Stimulated activated CD8-positive, alpha-beta memory T cell treated with anti-CD3 and anti-CD28 coated beads, Interleukin-15, amount 100 ng/mL, for 4 hours (primary cell): ENCODE measurements around the gene ZNF593.

Source experiments
- DNase-seq, 2 donors: peaks; one replicate each; pipeline ENCODE4 v3.0.0-alpha.2; 2020; ENCODE audit warnings: low read depth in 2 of 2

ZNF593 gene

GRCh38 chr1:26169669-26170471 is at the start of gene ZNF593:
ZNF593 (plus strand) TSS chr1:26169908; CDS start chr1:26169984, 76 bp downstream.
- DNase-seq = peak; percentile 76

GRCh38 chr1:26121854-26122773 is 47.6 kb upstream of the ZNF593 start:
- no peak for DNase-seq

- DNase-seq = no peak
Observed at GRCh38 chr1:26122988-26123973, 46.4 kb upstream of the ZNF593 start.

- DNase-seq = no peak
Observed at GRCh38 chr1:26124418-26125331, 45.0 kb upstream of the ZNF593 start.

DNA sequence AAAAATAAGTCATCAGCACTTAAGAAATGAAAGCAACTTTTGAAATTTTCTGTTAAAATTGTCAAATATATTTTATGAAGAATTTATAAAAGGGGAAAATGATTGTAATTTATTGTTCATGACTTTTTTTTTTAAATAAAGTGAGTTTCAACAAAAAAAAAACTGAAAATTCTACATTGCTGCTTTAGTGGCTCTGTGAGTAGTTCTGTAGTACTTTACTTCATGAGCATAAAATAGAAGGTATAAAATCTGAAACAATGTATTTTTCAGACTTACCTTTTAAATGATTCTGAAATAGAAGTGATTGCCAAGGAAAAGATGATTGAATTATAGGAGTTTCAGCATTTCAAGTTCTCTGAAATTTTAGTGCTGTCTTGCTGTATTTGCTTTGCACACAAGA is 44.3 kb upstream of the ZNF593 start:
- no peak for DNase-seq

- no peak for DNase-seq
Observed at GRCh38 chr1:26125946-26126320, 43.8 kb upstream of the ZNF593 start.

DNA sequence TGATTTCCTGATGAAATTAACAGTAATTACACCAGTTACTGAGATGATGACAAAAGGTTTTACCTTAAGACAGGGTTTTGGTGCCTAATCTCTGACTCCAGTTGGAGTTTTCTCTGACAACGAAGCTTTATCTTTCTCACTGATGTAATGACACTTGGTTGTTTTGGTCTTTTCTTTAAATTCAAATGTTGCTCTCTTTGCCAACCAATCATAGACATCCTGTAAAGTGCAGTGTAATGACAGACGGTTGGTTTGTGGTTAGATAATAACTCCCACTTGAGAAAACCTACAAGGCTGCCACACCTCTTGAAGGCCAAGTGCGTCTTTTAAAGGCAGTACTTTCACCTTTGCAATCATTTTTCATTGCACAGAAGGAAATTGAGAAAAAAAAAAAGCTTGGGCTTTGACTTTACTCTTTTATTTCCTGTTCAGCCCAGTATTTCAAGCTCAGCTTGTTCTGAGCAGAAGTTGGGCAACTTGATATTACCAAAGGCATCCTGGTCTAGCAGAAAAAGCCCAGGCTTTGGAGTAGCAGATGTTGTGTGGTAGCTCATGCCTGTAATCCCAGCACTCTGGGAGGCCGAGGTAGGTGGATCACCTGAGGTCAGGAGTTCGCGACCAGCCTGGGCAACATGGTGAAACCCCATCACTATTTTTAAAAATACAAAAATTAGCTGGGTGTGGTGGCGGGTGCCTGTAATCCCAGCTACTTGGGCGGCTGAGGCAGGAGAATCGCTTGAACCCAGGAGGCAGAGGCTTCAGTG is 43.2 kb upstream of the ZNF593 start:
- DNase-seq = peak; percentile 6 to 40

DNA sequence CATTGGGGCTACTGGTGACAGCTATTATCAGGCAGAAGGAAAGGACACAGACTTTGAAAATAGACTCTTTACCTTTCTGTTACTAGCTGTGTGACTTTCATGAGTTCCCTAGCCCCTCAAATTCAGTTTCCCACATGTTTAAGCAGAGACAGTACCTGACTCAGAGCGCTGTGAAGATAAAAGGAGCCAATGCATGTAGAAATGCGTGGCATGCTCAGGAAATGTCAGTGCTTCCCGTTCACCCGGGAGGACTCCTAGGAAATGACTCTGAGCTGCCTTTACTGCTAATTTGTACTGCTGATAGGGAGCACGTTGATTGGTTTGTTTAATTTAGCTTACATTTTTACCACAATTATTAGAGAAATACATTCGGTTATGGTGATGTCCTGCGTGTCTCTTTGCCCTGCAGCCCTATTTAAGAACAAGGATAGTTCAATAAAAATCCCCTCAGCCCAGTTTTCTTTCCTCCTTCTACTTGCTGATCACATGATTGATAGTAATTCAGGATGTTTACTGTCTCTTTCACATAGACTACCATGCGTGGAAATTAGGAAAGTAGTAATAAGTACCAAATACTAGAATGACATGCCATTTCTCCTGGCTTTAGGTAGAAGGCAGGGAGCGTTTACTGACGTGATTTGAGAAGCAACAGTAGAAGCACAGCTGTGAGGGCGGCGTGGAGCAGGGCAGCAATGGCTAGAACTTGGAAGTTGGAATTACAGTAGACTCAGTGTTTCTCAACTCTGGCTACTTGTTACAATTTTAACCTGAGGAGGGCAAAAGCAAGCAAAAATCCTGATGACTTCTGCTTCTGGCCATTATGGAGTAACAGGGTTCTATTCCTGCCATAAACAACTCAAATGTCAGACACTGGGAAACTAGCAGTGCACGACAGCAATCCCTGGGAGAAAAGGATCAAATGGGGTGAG is 42.2 kb upstream of the ZNF593 start:
- no peak for DNase-seq

DNA sequence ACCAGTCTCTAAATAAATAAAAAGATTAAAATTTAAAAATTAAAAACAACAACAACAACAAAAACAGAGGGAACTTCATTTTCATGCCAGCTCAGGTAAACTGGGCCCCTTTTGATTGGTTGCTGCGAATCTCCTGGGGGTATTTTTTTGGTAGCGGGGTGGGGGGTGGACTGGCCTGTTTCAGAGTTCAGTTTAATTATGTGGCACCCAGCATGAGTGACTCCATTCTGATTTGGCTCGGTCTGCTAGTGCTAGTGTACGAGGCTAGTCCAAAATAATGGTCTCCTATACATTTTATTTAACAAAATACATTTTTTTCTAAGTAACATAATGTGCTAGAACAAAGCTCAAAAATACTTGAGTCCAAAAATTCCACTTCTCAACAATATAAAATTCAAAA is 39.9 kb upstream of the ZNF593 start:
- DNase-seq = no peak

- no peak for DNase-seq
Observed at GRCh38 chr1:26130695-26131094, 39.0 kb upstream of the ZNF593 start.

- no peak for DNase-seq
Observed at GRCh38 chr1:26132128-26132833, 37.4 kb upstream of the ZNF593 start.

- DNase-seq = no peak
Observed at GRCh38 chr1:26132834-26133167, 36.9 kb upstream of the ZNF593 start.

DNA sequence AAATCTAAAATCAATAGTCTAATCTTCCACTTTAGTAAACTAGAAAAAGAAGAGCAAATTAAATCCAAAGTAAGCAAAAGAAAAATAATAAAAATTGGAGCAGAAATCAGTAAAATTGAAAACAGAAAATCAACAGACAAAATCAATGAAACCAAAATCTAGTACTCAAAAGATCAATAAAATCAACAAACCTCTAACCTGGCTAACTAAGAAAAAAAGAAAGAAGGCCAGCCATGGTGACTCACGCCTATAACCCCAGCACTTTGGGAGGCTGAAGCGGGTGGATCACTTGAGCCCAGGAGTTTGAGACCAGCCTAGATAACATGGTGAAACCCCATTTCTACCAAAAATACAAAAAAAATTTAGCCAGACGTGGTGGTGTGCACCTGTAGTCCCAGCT is 35.2 kb upstream of the ZNF593 start:
- no peak for DNase-seq

- no peak for DNase-seq
Observed at GRCh38 chr1:26138974-26139558, 30.6 kb upstream of the ZNF593 start.

DNA sequence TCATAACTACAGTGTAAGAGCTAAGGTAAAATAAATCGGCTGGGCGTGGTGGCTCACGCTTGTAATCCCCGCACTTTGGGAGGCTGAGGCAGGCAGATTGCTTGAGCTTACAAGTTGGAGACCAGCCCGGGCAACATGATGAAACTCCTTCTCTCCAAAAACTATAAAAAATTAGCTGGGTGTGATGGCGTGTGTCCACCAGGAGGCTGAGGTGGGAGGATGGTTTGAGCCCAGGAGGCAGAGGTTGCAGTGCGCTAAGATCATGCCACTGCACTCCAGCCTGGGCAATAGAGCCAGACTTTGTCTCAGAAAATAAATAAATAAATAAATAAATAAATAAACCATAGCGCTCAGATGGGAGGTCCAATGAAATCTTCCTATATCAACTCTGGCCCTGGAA is 27.5 kb upstream of the ZNF593 start:
- no peak for DNase-seq

DNA sequence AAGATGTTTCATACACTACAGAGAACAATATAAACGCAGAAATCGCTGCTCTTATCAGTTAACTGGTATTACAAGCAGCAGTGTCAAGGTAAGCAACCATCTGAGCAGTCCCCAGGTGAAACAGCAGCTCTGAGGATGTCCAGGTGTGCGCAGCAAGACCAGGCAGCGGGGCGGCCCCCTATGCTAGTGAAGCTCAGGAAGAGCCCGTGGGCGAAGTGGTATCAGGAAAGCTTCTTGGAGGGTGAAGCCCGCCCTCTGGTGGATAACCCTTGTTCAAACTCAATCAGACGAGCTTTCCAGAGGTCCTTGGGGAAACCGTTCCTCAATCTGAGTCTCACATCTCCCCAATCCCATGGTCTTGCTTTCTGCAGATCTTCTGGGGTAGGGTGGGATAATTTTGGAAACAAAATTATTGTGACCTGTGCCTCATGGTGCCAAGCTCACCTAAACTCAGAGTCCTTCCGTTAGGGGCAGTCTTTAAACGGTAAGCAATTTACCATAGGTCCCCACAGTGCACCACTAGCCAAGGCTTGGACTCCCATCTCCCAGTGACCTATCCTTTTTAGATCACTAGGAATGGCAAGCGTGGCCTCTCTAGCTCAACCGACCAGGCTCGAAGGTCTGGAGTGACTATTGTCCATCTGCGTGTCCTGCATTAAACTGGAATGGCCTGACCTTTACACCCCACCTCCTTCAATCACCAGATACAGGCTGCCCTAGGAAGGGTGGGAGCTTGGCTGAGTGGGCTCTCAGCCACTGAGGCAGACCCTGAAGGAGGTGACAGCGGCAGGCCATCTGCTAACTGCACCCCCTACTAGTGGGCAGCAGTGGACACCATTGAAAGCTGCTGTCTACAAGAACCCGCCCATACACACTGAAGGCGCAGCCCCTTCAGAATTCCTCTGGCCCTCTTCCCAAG is 24.4 kb upstream of the ZNF593 start:
- DNase-seq = peak; percentile 42 to 50

DNA sequence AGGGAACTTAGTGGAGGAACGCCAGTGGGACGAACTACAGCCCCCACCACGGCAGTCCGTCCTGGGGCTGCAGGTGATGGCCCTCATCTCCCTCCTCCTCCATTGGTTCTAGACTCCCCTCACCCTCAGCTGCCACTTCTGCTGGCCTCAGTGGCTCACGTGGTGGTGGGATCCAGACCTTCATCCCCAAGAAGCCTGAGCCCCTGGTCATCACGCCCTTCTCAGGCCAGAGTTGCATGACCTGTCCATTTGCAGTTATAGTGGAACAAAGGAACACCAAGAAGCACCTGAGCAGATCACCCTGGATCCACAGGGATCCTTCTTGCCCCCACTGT is 23.8 kb upstream of the ZNF593 start:
- DNase-seq = no peak
